Adrenal gland (tissue), 5 donors: ENCODE results near the gene LRRK1.

Experiments used
- CTCF ChIP-seq, 6 experiments: fragments of 450-650 bp in 4 of 6; fragments of 200-600 bp in 2 of 6; sonication (generic) in 1 of 6; IDR thresholded peaks; 1 replicate in 5 of 6; 2 replicates in 1 of 6; pipeline versions ENCODE4 v1.5.1 to v1.8.0; 2016 to 2021; ENCODE audit warnings: antibody characterized with exemption in 6 of 6, mild to moderate bottlenecking in 2 of 6, moderate library complexity in 1 of 6
- POLR2A ChIP-seq, 2 donors: fragments of 450-650 bp; IDR thresholded peaks; one replicate each; pipeline ENCODE4 v1.6.1; 2017; ENCODE audit warnings: antibody characterized with exemption in 2 of 2, mild to moderate bottlenecking in 2 of 2, moderate library complexity in 1 of 2
- donor health status: DM: no; HTN: no; CAD: no.

- TF ChIP-seq CTCF (IDR thresholded peaks at IDR 0.05) (no peak), POLR2A (IDR thresholded peaks at IDR 0.05) (no peak)
These were observed 119.3 kb downstream of the LRRK1 start for GRCh38 chr15:101038327-101039003.
